ENCODE measurements around the gene SMC1B. TPM values are rescaled to one million over a fixed set of nuclear protein-coding genes. Genes with fewer than 3 reads are reported as not detected.

The SMC1B gene
- total RNA-seq, 4 donors from 2014 or later: 0.13 TPM; not detected in 3

- peaks cover 6 to 17% of the 10 kb centered on the region in 2 donors for H3K36me3 ChIP-seq
- H3K4me3 ChIP-seq (replicated peaks in 1 of 3): no peak overlapping the region
- H3K4me1 ChIP-seq: peaks cover 13 to 28% of the 10 kb centered on the region in 2 donors
- intact Hi-C loops (cut with DNase I): no loop called here
- DNase-seq: no peak
- 92 to 93% methylated on average over 29 of the region's 29 CpGs for WGBS, 2 donors
- H3K27me3 ChIP-seq: no peaks in the 10 kb centered on the region
- H3K27ac ChIP-seq: peak overlapping the region in 2 of 3 donors; percentile 34 to 37
- TF ChIP-seq CTCF (IDR thresholded peaks at IDR 0.05) (no peak), POLR2A (IDR thresholded peaks at IDR 0.05) (no peak)
- H3K9me3 ChIP-seq: no peaks in the 10 kb centered on the region
Observed at GRCh38 chr22:45335854-45336522, 77.4 kb downstream of the SMC1B start.

GRCh38 chr22:45335021-45335818 lies 78.2 kb downstream of the SMC1B start:
- intact Hi-C loops (cut with DNase I): no loop called here
- Histone ChIP-seq H3K4me3 (replicated peaks in 1 of 3) (no peak overlapping the region), H3K27me3 (no peaks in the 10 kb centered on the region), H3K27ac (peak overlapping the region in 2 of 3 donors; percentile 11 to 37), H3K36me3 (peaks cover 11 to 25% of the 10 kb centered on the region in 2 donors), H3K4me1 (peaks cover 11 to 25% of the 10 kb centered on the region in 2 donors), H3K9me3 (no peaks in the 10 kb centered on the region)
- DNase-seq: peak in 1 of 2 donors; percentile 94
- 56 to 77% methylated on average over 15 to 26 of the region's 26 CpGs for WGBS, 2 donors
- TF ChIP-seq POLR2A (IDR thresholded peaks at IDR 0.05) (no peak), CTCF (IDR thresholded peaks at IDR 0.05) (peak in 3 of 6 experiments; percentile 7 to 65 (median 53))

GRCh38 chr22:45334528-45334927 lies 78.9 kb downstream of the SMC1B start:
- Histone ChIP-seq H3K4me1 (peaks cover 4 to 19% of the 10 kb centered on the region in 2 donors), H3K27ac (peak overlapping the region in 1 of 3 donors; percentile 37), H3K27me3 (no peaks in the 10 kb centered on the region), H3K4me3 (replicated peaks in 1 of 3) (no peak overlapping the region), H3K36me3 (peaks cover 11 to 25% of the 10 kb centered on the region in 2 donors), H3K9me3 (no peaks in the 10 kb centered on the region)
- intact Hi-C loops (cut with DNase I): no loop called here
- 69 to 97% methylated on average over 9 of the region's 9 CpGs for WGBS, 2 donors
- no peak for TF ChIP-seq POLR2A (IDR thresholded peaks at IDR 0.05)
- TF ChIP-seq CTCF (IDR thresholded peaks at IDR 0.05): no peak
- no peak for DNase-seq

GRCh38 chr22:45334068-45334467 lies 79.3 kb downstream of the SMC1B start:
- WGBS, 2 donors: 77 to 79% methylated on average over 5 of the region's 5 CpGs

More at GRCh38 chr22:45334068-45334467, 79.3 kb downstream of the SMC1B start:
- Histone ChIP-seq H3K36me3 (peaks cover 11 to 25% of the 10 kb centered on the region in 2 donors), H3K4me3 (replicated peaks in 1 of 3) (no peak overlapping the region), H3K27ac (no peak overlapping the region), H3K4me1 (peaks cover 0 to 14% of the 10 kb centered on the region in 2 donors), H3K27me3 (no peaks in the 10 kb centered on the region), H3K9me3 (no peaks in the 10 kb centered on the region)
- intact Hi-C loops (cut with DNase I): no loop called here
- no peak for DNase-seq
- TF ChIP-seq CTCF (IDR thresholded peaks at IDR 0.05) (no peak), POLR2A (IDR thresholded peaks at IDR 0.05) (no peak)

Data from thyroid gland (tissue), 4 donors.